PC-3 (cell line): ENCODE results near the gene CEP41.

Experiments used
- CTCF ChIP-seq: fragments of 300-600 bp; sonication (generic); conservative IDR thresholded peaks from 2 replicates; pipeline ENCODE4 v1.5.1; 2017; ENCODE audit warnings: antibody characterized with exemption, low read depth, mild to moderate bottlenecking, low read length
- EZH2phosphoT487 ChIP-seq: fragments of 300-600 bp; sonication (generic); IDR thresholded peaks from 2 replicates; pipeline ENCODE4 v1.6.1; 2018; ENCODE audit warnings: mild to moderate bottlenecking, antibody characterized with exemption, low read length, borderline replicate concordance

- TF ChIP-seq CTCF (no peak), EZH2phosphoT487 (no peak)
Observed at GRCh38 chr7:130488392-130489139, 47.8 kb upstream of the CEP41 start.
